DMS79 treated with DMSO at 0.1 percent for 48 hours (cell line): ENCODE measurements around the gene COX7A2L.
"Not testable (repeated sequence)": the region's sequence is repeated elsewhere in the genome, so short reads cannot be mapped to it uniquely, and the experiment has no call there.

Experiments
- DNase-seq: peaks from one replicate; lab custom pipeline; 2025; lab: John Stamatoyannopoulos, UW

The COX7A2L gene

DNA sequence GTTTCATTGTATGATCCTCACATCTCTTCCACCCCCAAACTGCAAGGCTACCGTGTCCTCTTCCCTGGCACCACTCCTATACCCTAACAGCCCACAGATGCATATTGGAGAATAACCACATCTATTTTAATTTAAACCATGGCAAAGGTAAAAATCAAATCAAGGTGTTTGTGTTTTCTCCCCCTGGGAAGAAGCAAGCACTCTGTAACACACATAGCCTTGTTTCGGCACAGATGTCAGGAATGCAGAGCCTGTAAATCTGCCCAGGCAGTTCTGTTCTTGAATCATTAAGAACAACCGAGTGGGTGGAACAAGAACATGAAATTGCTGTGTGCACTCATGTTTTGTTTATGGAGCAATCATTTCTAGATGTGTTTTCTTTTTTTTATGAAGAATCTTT lies 6.8 kb upstream of the COX7A2L start:
- DNase-seq, result no peak

GRCh38 chr2:42366411-42366810 lies 5.4 kb upstream of the COX7A2L start:
- DNase-seq, result no peak

DNA sequence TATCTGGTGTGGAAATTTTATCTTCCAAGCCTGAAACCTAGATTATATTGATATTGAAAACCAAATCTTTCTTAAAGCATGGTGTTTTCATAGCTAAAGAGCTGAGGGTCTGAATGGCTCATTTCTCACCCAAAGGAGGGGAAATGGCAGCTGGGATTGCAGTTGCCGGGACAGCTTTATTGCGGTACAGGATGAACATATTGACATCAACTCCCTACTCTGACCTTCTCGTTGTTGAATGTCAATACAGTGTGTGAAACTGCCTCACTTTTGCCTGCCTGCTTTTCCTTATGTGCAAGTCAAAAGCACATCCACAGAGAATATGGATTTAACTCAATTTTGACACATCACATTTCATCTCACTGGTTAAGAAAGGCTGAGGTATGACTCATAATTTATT lies 3.6 kb upstream of the COX7A2L start:
- DNase-seq, result no peak

- no peak for DNase-seq
These were observed 2.4 kb upstream of the COX7A2L start for GRCh38 chr2:42363413-42363812.

GRCh38 chr2:42361728-42362283 lies 789 bp upstream of the COX7A2L start:
- DNase-seq, result no peak

- DNase-seq, result no peak
These were observed 526 bp downstream of the COX7A2L start for GRCh38 chr2:42360493-42360889.

DNA sequence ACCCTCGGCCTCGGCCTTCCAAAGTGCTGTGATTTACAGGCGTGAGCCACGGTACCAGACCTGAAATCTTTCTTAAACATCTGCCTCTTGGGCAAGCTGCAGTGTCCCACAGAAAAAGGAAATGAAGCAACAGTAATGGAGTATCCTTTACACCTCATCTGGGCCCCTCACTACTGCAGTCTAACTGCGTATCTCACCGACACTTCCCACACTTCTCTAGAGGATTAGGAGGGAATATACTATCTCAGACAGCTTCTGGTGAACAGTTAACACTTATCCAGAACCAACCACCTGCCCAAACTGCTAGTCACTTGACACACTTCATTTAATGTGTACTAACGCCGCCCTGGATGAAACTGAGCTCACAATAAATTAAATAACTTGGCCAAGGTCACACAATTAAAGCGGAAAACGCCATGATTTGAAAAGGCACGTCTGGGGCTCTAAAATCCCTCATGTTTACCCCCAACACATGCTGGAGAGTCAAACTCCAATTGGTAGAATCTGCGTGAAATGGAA lies 993 bp downstream of the COX7A2L start:
- DNase-seq, result peak; percentile 11

GRCh38 chr2:42359304-42359964 lies 1.6 kb downstream of the COX7A2L start:
- no peak for DNase-seq

- no peak for DNase-seq
These were observed 7.1 kb downstream of the COX7A2L start for GRCh38 chr2:42353792-42354429.

DNA sequence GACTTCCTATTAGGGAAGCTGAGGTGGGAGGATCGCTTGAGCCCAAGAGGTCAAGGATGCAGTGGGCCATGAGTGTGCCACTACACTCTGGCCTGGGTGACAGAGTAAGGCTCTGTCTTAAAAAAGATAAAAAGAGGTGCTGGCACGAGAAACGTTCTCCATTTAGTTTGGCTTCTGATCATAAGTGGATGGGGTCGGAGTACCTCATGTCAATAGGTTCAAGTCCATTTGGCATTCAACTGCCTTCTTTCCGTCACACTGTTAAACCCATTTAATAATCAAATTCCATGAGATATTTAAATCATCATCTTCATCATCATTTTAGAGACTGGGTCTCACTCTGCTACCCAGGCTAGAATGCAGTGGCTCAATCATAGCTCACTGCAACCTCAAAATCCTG lies 9.2 kb downstream of the COX7A2L start:
- DNase-seq, result no peak

DNA sequence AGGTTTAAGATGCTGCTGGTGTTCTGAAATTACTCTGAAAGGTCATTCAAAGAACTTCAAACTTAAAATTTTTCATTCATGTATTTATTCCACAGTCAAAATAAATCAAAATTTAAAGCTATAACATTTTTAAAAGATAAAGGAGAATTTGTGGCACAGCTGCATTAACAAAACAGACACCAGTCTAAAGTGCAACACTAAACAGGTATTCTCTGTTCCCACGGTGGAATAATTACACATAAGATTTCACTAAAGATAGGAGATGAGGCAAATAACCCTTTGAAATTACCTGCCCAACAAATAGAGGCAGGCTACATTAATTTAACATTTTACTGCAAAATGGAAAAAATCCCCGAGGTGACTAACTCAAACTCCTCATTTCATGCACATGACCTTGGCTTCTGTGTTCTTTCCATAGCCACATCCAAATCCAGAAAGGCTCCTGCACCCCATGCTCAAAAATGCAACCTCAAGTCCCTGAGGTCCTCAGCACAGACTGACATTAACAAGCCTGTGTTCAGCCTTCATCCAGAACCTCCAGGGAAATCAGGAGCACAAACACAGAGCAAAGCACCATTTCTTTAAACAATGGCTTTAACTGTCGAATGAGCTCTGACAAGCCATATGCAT lies 10.5 kb downstream of the COX7A2L start:
- DNase-seq, result no peak

- DNase-seq, result no peak
These were observed 12.8 kb downstream of the COX7A2L start for GRCh38 chr2:42348113-42348805.

- DNase-seq, result not testable (repeated sequence)
These were observed 13.5 kb downstream of the COX7A2L start for GRCh38 chr2:42347518-42347917.

- not testable (repeated sequence) for DNase-seq
These were observed 14.2 kb downstream of the COX7A2L start for GRCh38 chr2:42346856-42347255.

- no peak for DNase-seq
These were observed 15.0 kb downstream of the COX7A2L start for GRCh38 chr2:42345986-42346385.

DNA sequence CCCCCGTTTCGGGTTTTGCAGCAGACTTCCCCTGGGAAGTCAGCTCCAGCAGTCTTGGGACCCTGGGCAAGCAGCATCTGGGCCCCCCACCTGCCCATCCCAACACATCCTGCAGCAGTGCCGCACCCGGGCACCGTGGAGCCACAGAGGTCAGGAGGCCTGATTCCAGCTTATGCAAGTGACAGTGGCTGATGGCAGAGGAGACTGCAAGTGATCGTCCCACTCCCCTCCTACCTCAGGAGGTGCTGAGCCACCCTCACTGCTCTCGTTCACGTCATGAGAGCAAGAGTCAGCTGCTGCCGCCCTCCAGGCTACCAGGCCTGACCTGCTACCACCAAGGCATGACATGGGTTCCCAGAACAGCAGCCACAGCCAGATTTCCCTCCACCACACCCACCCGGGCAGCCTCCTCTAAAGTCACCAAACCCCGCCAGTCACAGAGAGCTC lies 18.2 kb downstream of the COX7A2L start:
- no peak for DNase-seq

GRCh38 chr2:42342061-42342794 lies 18.8 kb downstream of the COX7A2L start:
- DNase-seq, result no peak

- no peak for DNase-seq
These were observed 19.9 kb downstream of the COX7A2L start for GRCh38 chr2:42340938-42341636.

GRCh38 chr2:42340045-42340937 lies 20.7 kb downstream of the COX7A2L start:
- no peak for DNase-seq
